H1 (cell line): ENCODE results near the gene MAP4K4. TPM values are rescaled to one million over a fixed set of nuclear protein-coding genes. Genes with fewer than 3 reads are reported as not detected.

Source experiments
- CTCF ChIA-PET: fragments of 300-600 bp; sonication (Branson Sonifier 250); formaldehyde crosslinking; loops from one replicate; lab custom pipeline; 2021; ENCODE audit not compliant: partially characterized antibody; lab: Charles Lee
- POLR2A ChIA-PET: fragments of 300-600 bp; sonication (Branson Sonifier 250); formaldehyde crosslinking; loops from one replicate; lab custom pipeline; 2021; ENCODE audit warnings: inconsistent platforms; ENCODE audit not compliant: partially characterized antibody; lab: Charles Lee
- DNase-seq, 2 experiments: peaks; one replicate each; pipeline versions ENCODE4 v3.0.0 to v3.0.0-alpha.2; 2010 to 2022; ENCODE audit warnings: low spot score in 2 of 2, low read depth in 1 of 2, mixed read lengths in 1 of 2
- FAIRE-seq: peaks from 2 replicates; lab custom pipeline; 2011; peaks lifted over from hg19 to GRCh38; lab: Jason Lieb, UNC
- H2AFZ ChIP-seq: 2 replicates; pipeline ENCODE4 v1.8.1; 2012; ENCODE audit warnings: low read length, inconsistent platforms
- H2AK5ac ChIP-seq: 2 replicates; pipeline ENCODE4 v1.6.1; 2013; ENCODE audit warnings: low read depth, low read length
- H2BK120ac ChIP-seq: replicated peaks from 2 replicates; pipeline ENCODE3; 2013; ENCODE audit warnings: low read depth, low read length, inconsistent platforms
- H2BK12ac ChIP-seq: 2 replicates; pipeline ENCODE4 v1.6.1; 2013; ENCODE audit warnings: low read depth, low read length
- H2BK15ac ChIP-seq: 2 replicates; pipeline ENCODE4 v1.6.1; 2013; ENCODE audit warnings: low read length
- H2BK20ac ChIP-seq: 2 replicates; pipeline ENCODE4 v1.6.1; 2013; ENCODE audit warnings: low read length
- H2BK5ac ChIP-seq: 2 replicates; pipeline ENCODE4 v1.6.1; 2013; ENCODE audit warnings: low read depth, low read length
- H3K14ac ChIP-seq: 2 replicates; pipeline ENCODE4 v1.6.1; 2013; ENCODE audit warnings: inconsistent platforms; ENCODE audit not compliant: insufficient read length
- H3K18ac ChIP-seq: 2 replicates; pipeline ENCODE4 v1.6.1; 2013; ENCODE audit warnings: low read length; ENCODE audit errors: extremely low read depth
- H3K23ac ChIP-seq: 2 replicates; pipeline ENCODE4 v1.6.1; 2013; ENCODE audit warnings: inconsistent platforms; ENCODE audit not compliant: insufficient read length
- H3K23me2 ChIP-seq: 2 replicates; pipeline ENCODE4 v1.6.1; 2013; ENCODE audit warnings: low read depth, low read length
- H3K27ac ChIP-seq: 2 replicates; pipeline ENCODE4 v1.6.1; 2011; ENCODE audit warnings: low read depth, low read length, inconsistent platforms
- H3K27me3 ChIP-seq, 4 experiments: replicated peaks in 1 of 4; 1 replicate in 1 of 4; 2 replicates in 3 of 4; pipeline versions ENCODE4 v1.6.1 to v1.8.1; 2011 to 2013; ENCODE audit warnings: low read length in 3 of 4, mild to moderate bottlenecking in 3 of 4, inconsistent platforms in 2 of 4, mixed read lengths in 2 of 4, moderate library complexity in 1 of 4; ENCODE audit not compliant: control insufficient read depth in 3 of 4, insufficient read depth in 3 of 4; ENCODE audit errors: extremely low read depth in 1 of 4
- H3K36me3 ChIP-seq, 4 experiments: 2 replicates each; pipeline versions ENCODE4 v1.6.1 to v1.8.1; 2011 to 2013; ENCODE audit warnings: mild to moderate bottlenecking in 4 of 4, low read length in 3 of 4, moderate library complexity in 2 of 4, control low read depth in 1 of 4, inconsistent platforms in 1 of 4; ENCODE audit not compliant: insufficient read depth in 4 of 4, control insufficient read depth in 2 of 4
- H3K4ac ChIP-seq: replicated peaks from 2 replicates; pipeline ENCODE3; 2013; ENCODE audit warnings: low read length, low read depth, mixed read lengths, inconsistent platforms; ENCODE audit not compliant: insufficient read length
- H3K4me1 ChIP-seq, 4 experiments: replicated peaks in 1 of 4; 1 replicate in 1 of 4; 2 replicates in 3 of 4; pipeline versions ENCODE4 v1.6.1 to v1.8.1; 2011 to 2013; ENCODE audit warnings: low read length in 3 of 4, inconsistent platforms in 2 of 4, mixed read lengths in 1 of 4; ENCODE audit not compliant: insufficient read depth in 4 of 4, control insufficient read depth in 3 of 4
- H3K4me2 ChIP-seq, 2 experiments: 2 replicates each; pipeline versions ENCODE4 v1.6.1 to v1.8.1; 2011 to 2013; ENCODE audit warnings: low read depth in 2 of 2, low read length in 2 of 2, control low read depth in 1 of 2, inconsistent platforms in 1 of 2, mild to moderate bottlenecking in 1 of 2; ENCODE audit not compliant: insufficient read depth in 1 of 2
- H3K4me3 ChIP-seq, 4 experiments: fragments of 200-600, 300-600 bp in 1 of 4; sonication (generic), shearing (Covaris generic), sonication (Bioruptor Twin) in 1 of 4; 2 replicates each; pipeline versions ENCODE4 v1.5.1 to v1.8.1; 2011 to 2016; ENCODE audit warnings: low read length in 4 of 4, low read depth in 3 of 4, control low read depth in 2 of 4, inconsistent platforms in 2 of 4, mild to moderate bottlenecking in 2 of 4, mixed read lengths in 1 of 4, moderate library complexity in 1 of 4; ENCODE audit not compliant: insufficient read depth in 2 of 4; ENCODE audit errors: extremely low read depth in 1 of 4
- H3K56ac ChIP-seq: replicated peaks from 2 replicates; pipeline ENCODE3; 2013; ENCODE audit warnings: low read depth, mild to moderate bottlenecking, mixed read lengths, low read length, inconsistent platforms; ENCODE audit not compliant: insufficient read length
- H3K79me1 ChIP-seq: 2 replicates; pipeline ENCODE4 v1.6.1; 2013; ENCODE audit warnings: low read depth, low read length, control low read depth
- H3K79me2 ChIP-seq, 2 experiments: 2 replicates each; pipeline versions ENCODE4 v1.6.1 to v1.8.1; 2012 to 2013; ENCODE audit warnings: low read length in 2 of 2, mild to moderate bottlenecking in 2 of 2, inconsistent platforms in 1 of 2; ENCODE audit not compliant: insufficient read depth in 2 of 2, control insufficient read depth in 1 of 2
- H3K9ac ChIP-seq, 4 experiments: replicated peaks in 1 of 4; 1 replicate in 1 of 4; 2 replicates in 3 of 4; pipeline versions ENCODE4 v1.6.1 to v1.8.1; 2011 to 2013; ENCODE audit warnings: low read depth in 3 of 4, low read length in 3 of 4, control low read depth in 2 of 4, mild to moderate bottlenecking in 2 of 4, moderate library complexity in 2 of 4, inconsistent platforms in 1 of 4; ENCODE audit errors: extremely low read depth in 1 of 4
- H3K9me3 ChIP-seq, 2 experiments: 2 replicates each; pipeline versions ENCODE4 v1.6.1 to v1.8.1; 2012 to 2013; ENCODE audit warnings: mild to moderate bottlenecking in 2 of 2, moderate library complexity in 2 of 2, control low read depth in 1 of 2, inconsistent platforms in 1 of 2, low read depth in 1 of 2, low read length in 1 of 2, mixed read lengths in 1 of 2; ENCODE audit not compliant: insufficient read depth in 2 of 2
- H4K20me1 ChIP-seq, 2 experiments: replicated peaks in 1 of 2; 2 replicates each; pipeline versions ENCODE3 to v1.8.1; 2011 to 2013; ENCODE audit warnings: inconsistent platforms in 2 of 2, low read length in 2 of 2, mild to moderate bottlenecking in 1 of 2; ENCODE audit not compliant: insufficient read depth in 2 of 2, control insufficient read depth in 1 of 2
- H4K5ac ChIP-seq: 2 replicates; pipeline ENCODE4 v1.6.1; 2013; ENCODE audit warnings: low read length, low read depth, mixed read lengths, inconsistent platforms; ENCODE audit not compliant: insufficient read length
- H4K8ac ChIP-seq: 2 replicates; pipeline ENCODE4 v1.8.0; 2013; ENCODE audit warnings: mild to moderate bottlenecking, moderate library complexity, low read length, inconsistent platforms; ENCODE audit not compliant: insufficient read depth; ENCODE audit errors: extremely low read depth
- H4K91ac ChIP-seq: replicated peaks from 2 replicates; pipeline ENCODE3; 2013; ENCODE audit warnings: low read length, mixed read lengths, inconsistent platforms; ENCODE audit not compliant: insufficient read length
- E2F6 ChIP-seq: IDR thresholded peaks from 2 replicates; pipeline ENCODE4 v1.6.1; 2012; ENCODE audit warnings: inconsistent platforms
- EGR1 ChIP-seq: IDR thresholded peaks from 2 replicates; pipeline ENCODE4 v1.6.1; 2011; ENCODE audit warnings: low read depth, low read length, borderline replicate concordance
- EZH2 ChIP-seq: fragments of 200-600 bp; sonication (generic); IDR thresholded peaks from 2 replicates; pipeline ENCODE4 v1.7.1; 2012; ENCODE audit warnings: low read depth, mild to moderate bottlenecking, moderate library complexity, low read length, inconsistent platforms; ENCODE audit not compliant: severe bottlenecking
- FOSL1 ChIP-seq: IDR thresholded peaks from 2 replicates; pipeline ENCODE4 v1.6.1; 2011; ENCODE audit warnings: mild to moderate bottlenecking, low read depth, low read length, moderate library complexity; ENCODE audit not compliant: insufficient read depth
- GABPA ChIP-seq: IDR thresholded peaks from 2 replicates; pipeline ENCODE4 v1.6.1; 2011; ENCODE audit warnings: mild to moderate bottlenecking, low read length, moderate library complexity, borderline replicate concordance; ENCODE audit not compliant: insufficient read depth
- JUND ChIP-seq: IDR thresholded peaks from 2 replicates; pipeline ENCODE4 v1.6.1; 2011; ENCODE audit warnings: mild to moderate bottlenecking, improper control_type of control experiment, low read length
- MAX ChIP-seq: IDR thresholded peaks from 2 replicates; pipeline ENCODE4 v1.6.1; 2012; ENCODE audit warnings: inconsistent platforms
- NANOG ChIP-seq: IDR thresholded peaks from 2 replicates; pipeline ENCODE4 v1.6.1; 2011; ENCODE audit warnings: low read length, low read depth, mild to moderate bottlenecking, inconsistent platforms; ENCODE audit not compliant: insufficient read depth, poor library complexity, severe bottlenecking
- RBBP5 ChIP-seq: IDR thresholded peaks from 2 replicates; pipeline ENCODE4 v1.7.1; 2012; ENCODE audit warnings: low read depth, mild to moderate bottlenecking, inconsistent platforms, low read length, moderate library complexity, borderline replicate concordance
- RFX5 ChIP-seq: IDR thresholded peaks from 2 replicates; pipeline ENCODE4 v1.6.1; 2011; ENCODE audit warnings: low read depth, low read length, improper control_type of control experiment, borderline replicate concordance
- SP2 ChIP-seq: IDR thresholded peaks from 2 replicates; pipeline ENCODE4 v1.6.1; 2012; ENCODE audit warnings: mild to moderate bottlenecking, low read length, inconsistent platforms
- TEAD4 ChIP-seq: IDR thresholded peaks from 2 replicates; pipeline ENCODE4 v1.6.1; 2012; ENCODE audit warnings: low read depth, low read length, inconsistent platforms, mixed read lengths
- ZNF274 ChIP-seq: IDR thresholded peaks from 2 replicates; pipeline ENCODE4 v1.7.0; 2012; ENCODE audit warnings: low read length, borderline replicate concordance; ENCODE audit errors: extremely low read depth
- WGBS, 2 experiments: shearing (Covaris generic) in 1 of 2; methylation state at CpG; one replicate each; pipeline versions ENCODE4 v1.1.6 to v1.1.7; 2013 to 2015; ENCODE audit warnings: low lambda C conversion rate in 2 of 2, mixed read lengths in 2 of 2, inconsistent platforms in 1 of 2, low coverage in 1 of 2, missing lambda C conversion rate in 1 of 2; ENCODE audit not compliant: insufficient replicate concordance in 2 of 2, insufficient coverage in 1 of 2, insufficient read length in 1 of 2; ENCODE audit errors: extremely low coverage in 1 of 2, missing lambda C conversion rate in 1 of 2; 5-methylcytosine and 5-hydroxymethylcytosine counted together
- polyA plus RNA-seq, 7 experiments: library from polyadenylated mRNA; depleted of rRNA in 3 of 7; stranded (reverse) in 5 of 7; unstranded in 2 of 7; fragments of >200 nt in 5 of 7; fragments of 200-250 nt in 2 of 7; gene quantifications; 1 replicate in 5 of 7; 2 replicates in 1 of 7; 4 replicates in 1 of 7; pipeline versions ENCODE4 v1.2.1 to v1.2.3, GENCODE V29; 2011 to 2013; ENCODE audit warnings: missing spikeins in 2 of 7, mixed read lengths in 2 of 7
- total RNA-seq: library from RNA; stranded (reverse); fragmentation: NEBNext Ultra II Directional; extraction: Animal tissue kit (Norgen Biotek cat#: 25700); gene quantifications from 2 replicates; pipeline ENCODE4 v1.2.1, GENCODE V29; 2021

The MAP4K4 gene
- total and polyA plus RNA-seq, 2 of the 8 experiments (the other 6 are each of a cell fraction or from before 2014, with no cell fraction given): 53.2 to 138 TPM

GRCh38 chr2:101854877-101855276, 157.4 kb downstream of the MAP4K4 start:
- FAIRE-seq: no peak
- H4K20me1 ChIP-seq: no peaks in the 10 kb centered on the region
- H4K5ac ChIP-seq: no peak overlapping the region
- H2BK15ac ChIP-seq: no peak overlapping the region
- peaks cover 9 to 40% (median 27%) of the 10 kb centered on the region in 4 experiments; a peak in 7 of 8 replicates for H3K36me3 ChIP-seq
- no peak overlapping the region for H3K14ac ChIP-seq
- no peak overlapping the region for H2BK12ac ChIP-seq
- no peak overlapping the region for H2BK20ac ChIP-seq
- no peaks in the 10 kb centered on the region for H3K27me3 ChIP-seq
- no peak overlapping the region for H3K27ac ChIP-seq
- H3K4me3 ChIP-seq: no peak overlapping the region
- no peak overlapping the region for H2AK5ac ChIP-seq
- H3K9ac ChIP-seq: no peak overlapping the region
- no peak overlapping the region for H4K91ac ChIP-seq
- no peak overlapping the region for H2BK120ac ChIP-seq
- H2AFZ ChIP-seq: no peak overlapping the region
- no peak overlapping the region for H3K4me2 ChIP-seq
- H3K4me1 ChIP-seq: no peaks in the 10 kb centered on the region
- no peak overlapping the region for H3K4ac ChIP-seq
- WGBS, 2 experiments: 95% methylated on average over 4 of the region's 4 CpGs; no CpG with 5 or more reads in 1 of the 2 experiments
- no peaks in the 10 kb centered on the region; a peak in 1 of 4 replicates for H3K79me2 ChIP-seq
- H3K18ac ChIP-seq: no peak overlapping the region
- no peak overlapping the region for H3K56ac ChIP-seq
- no peak overlapping the region for H2BK5ac ChIP-seq
- CTCF ChIA-PET: interaction anchor here (0.7 to 1.5 kb wide), 3 partner anchors 27 to 31 kb away, joined by 3 to 5 read pairs (median 3); no protein-coding TSS in a partner anchor
- POLR2A ChIA-PET: no interaction called here
- H4K8ac ChIP-seq: no peak overlapping the region
- peaks cover 2% of the 10 kb centered on the region; the same call in 1 of the 2 replicates for H3K79me1 ChIP-seq
- no peak for DNase-seq
- no peak overlapping the region for H3K23ac ChIP-seq
- no peaks in the 10 kb centered on the region for H3K23me2 ChIP-seq
- H3K9me3 ChIP-seq: no peaks in the 10 kb centered on the region
- TF ChIP-seq JUND: no peak
- no peak for TF ChIP-seq EGR1
- no peak for TF ChIP-seq FOSL1
- TF ChIP-seq SP2: no peak
- TF ChIP-seq GABPA: no peak
- TF ChIP-seq NANOG: no peak
- TF ChIP-seq ZNF274: no peak
- no peak for TF ChIP-seq E2F6
- no peak for TF ChIP-seq EZH2
- TF ChIP-seq TEAD4: no peak
- TF ChIP-seq MAX: no peak
- TF ChIP-seq RFX5: no peak
- TF ChIP-seq RBBP5: no peak
